Ishikawa (cell line): ENCODE measurements around the gene ACTMAP.

Experiments
- EP300 ChIP-seq: IDR thresholded peaks from 2 replicates; pipeline ENCODE4 v1.6.1; 2012; ENCODE audit warnings: borderline replicate concordance
- MAX ChIP-seq: IDR thresholded peaks from 2 replicates; pipeline ENCODE4 v1.6.1; 2012
- RAD21 ChIP-seq: IDR thresholded peaks from 2 replicates; pipeline ENCODE4 v1.6.1; 2012; ENCODE audit warnings: low read depth
- REST ChIP-seq: IDR thresholded peaks from 2 replicates; pipeline ENCODE4 v1.6.1; 2012; ENCODE audit warnings: low read depth, mild to moderate bottlenecking
- TAF1 ChIP-seq: IDR thresholded peaks from 2 replicates; pipeline ENCODE4 v1.6.1; 2012; ENCODE audit warnings: low read depth, mild to moderate bottlenecking
- TCF12 ChIP-seq: IDR thresholded peaks from 2 replicates; pipeline ENCODE4 v1.6.1; 2012; ENCODE audit warnings: low read depth
- TEAD4 ChIP-seq: IDR thresholded peaks from 2 replicates; pipeline ENCODE4 v1.6.1; 2012
- YY1 ChIP-seq: IDR thresholded peaks from 2 replicates; pipeline ENCODE4 v1.6.1; 2012; ENCODE audit warnings: low read depth
- ZBTB7A ChIP-seq: IDR thresholded peaks from 2 replicates; pipeline ENCODE4 v1.6.1; 2012; ENCODE audit warnings: low read depth

GRCh38 chr19:40781140-40781539, 30.9 kb upstream of the ACTMAP start:
- no peak for TF ChIP-seq TAF1
- no peak for TF ChIP-seq TCF12
- TF ChIP-seq EP300, result no peak
- no peak for TF ChIP-seq MAX
- TF ChIP-seq YY1, result no peak
- no peak for TF ChIP-seq REST
- no peak for TF ChIP-seq RAD21
- TF ChIP-seq TEAD4, result no peak
- no peak for TF ChIP-seq ZBTB7A
